GM10266 (cell line): ENCODE measurements around the gene MCEE.
"Not testable (repeated sequence)": the region's sequence is repeated elsewhere in the genome, so short reads cannot be mapped to it uniquely, and the experiment has no call there.

Experiments
- DNase-seq: peaks from one replicate; pipeline ENCODE4 v3.0.0; 2012; ENCODE audit errors: extremely low spot score
- CTCF ChIP-seq: IDR thresholded peaks from 2 replicates; pipeline ENCODE4 v1.5.1; 2012; ENCODE audit warnings: mild to moderate bottlenecking, low read depth; ENCODE audit not compliant: control insufficient read depth, insufficient read depth; ENCODE audit errors: missing control alignments

Gene MCEE

GRCh38 chr2:71113843-71114242 lies 16.2 kb downstream of the MCEE start:
- no peak for DNase-seq
- no peak for TF ChIP-seq CTCF

GRCh38 chr2:71108091-71108490 lies 21.9 kb downstream of the MCEE start:
- DNase-seq: no peak
- no peak for TF ChIP-seq CTCF

GRCh38 chr2:71106463-71106862 lies 23.6 kb downstream of the MCEE start:
- not testable (repeated sequence) for DNase-seq

GRCh38 chr2:71103809-71104208 lies 26.2 kb downstream of the MCEE start:
- no peak for DNase-seq
- TF ChIP-seq CTCF: no peak

GRCh38 chr2:71102981-71103681 lies 26.9 kb downstream of the MCEE start:
- DNase-seq: no peak
- TF ChIP-seq CTCF: no peak

- DNase-seq: no peak
- TF ChIP-seq CTCF: no peak
Measured at GRCh38 chr2:71101656-71102055, 28.4 kb downstream of the MCEE start.

GRCh38 chr2:71100195-71100964 lies 29.6 kb downstream of the MCEE start:
- peak; percentile 67 for TF ChIP-seq CTCF
- peak; percentile 71 for DNase-seq

GRCh38 chr2:71092491-71093260 lies 37.4 kb downstream of the MCEE start:
- not testable (repeated sequence) for DNase-seq

- DNase-seq: not testable (repeated sequence)
Measured at GRCh38 chr2:71091808-71092207, 38.2 kb downstream of the MCEE start.

- DNase-seq: not testable (repeated sequence)
Measured at GRCh38 chr2:71089475-71089874, 40.6 kb downstream of the MCEE start.

- not testable (repeated sequence) for DNase-seq
Measured at GRCh38 chr2:71085325-71086003, 44.6 kb downstream of the MCEE start.
